ENCODE data around the gene CTAGE8.
"Not testable (repeated sequence)": the region's sequence is repeated elsewhere in the genome, so short reads cannot be mapped to it uniquely, and the experiment has no call there.

GRCh38 chr7:144303607-144304006, 34.5 kb upstream of the CTAGE8 start:
- TF ChIP-seq CTCF (IDR thresholded peaks at IDR 0.05; ENCODE audit: extremely low read depth in 1 of 2, insufficient read depth in 1 of 2, low read depth in 1 of 2, low read length in 2 of 2); POLR2AphosphoS5 (IDR thresholded peaks at IDR 0.05; ENCODE audit: insufficient read depth, low read depth, low read length); MYC (IDR thresholded peaks at IDR 0.05; ENCODE audit: low read depth, low read length); POLR2A (IDR thresholded peaks at IDR 0.05; ENCODE audit: low read depth, low read length); EZH2 (IDR thresholded peaks at IDR 0.05; ENCODE audit: borderline replicate concordance, low read depth, low read length, severe bottlenecking); FOS (IDR thresholded peaks at IDR 0.05; ENCODE audit: borderline replicate concordance, insufficient read depth, low read length); JUN (IDR thresholded peaks at IDR 0.05; ENCODE audit: borderline replicate concordance, insufficient read depth, insufficient read length, low read depth); MAX (IDR thresholded peaks at IDR 0.05; ENCODE audit: insufficient read depth, insufficient read length): not testable (repeated sequence)

All from endothelial cell of umbilical vein (primary cell).